ENCODE results near the gene CCT6B.

CCT6B gene

DNA sequence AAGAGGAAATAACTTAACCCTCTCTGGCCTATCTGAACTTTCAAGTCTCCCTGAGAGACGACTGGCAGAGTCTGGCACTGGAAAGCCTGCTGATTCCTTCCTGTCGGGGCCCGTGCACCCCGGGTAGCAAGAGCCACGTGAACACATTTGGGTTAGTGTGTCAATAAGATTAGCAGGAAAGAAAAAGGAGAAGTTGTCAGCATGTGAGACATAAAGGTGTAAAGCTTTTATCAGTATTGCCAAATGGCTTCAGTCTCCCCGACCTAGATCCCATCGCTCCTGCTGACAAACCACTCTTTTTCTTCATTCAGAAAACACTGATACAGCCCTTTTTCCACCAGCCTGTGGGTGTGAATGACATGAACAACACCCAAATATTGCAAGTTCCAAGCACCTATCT, 74.4 kb downstream of the CCT6B start:
- DNase-seq (ENCODE audit: low read depth in 2 of 2) = no peak

DNA sequence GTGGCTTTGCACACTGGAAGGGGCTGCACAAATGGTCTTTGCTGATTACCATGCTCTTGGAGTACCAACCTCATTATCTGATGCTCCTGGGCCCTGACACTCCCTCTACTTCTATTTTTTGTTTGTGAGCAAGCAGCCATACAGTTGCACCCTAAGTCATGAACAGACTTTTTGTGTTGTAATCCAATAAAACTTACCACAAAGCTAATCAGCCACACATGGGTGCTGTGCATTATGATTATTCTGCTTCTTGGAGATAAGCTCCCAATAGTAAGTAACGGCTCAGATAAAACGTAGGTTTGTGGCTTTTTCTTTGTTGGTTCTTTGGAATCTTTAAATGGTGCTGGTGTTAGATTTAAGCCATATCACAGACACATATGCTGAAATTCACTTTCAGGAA, 76.2 kb downstream of the CCT6B start:
- no peak for DNase-seq (ENCODE audit: low read depth in 2 of 2)

DNA sequence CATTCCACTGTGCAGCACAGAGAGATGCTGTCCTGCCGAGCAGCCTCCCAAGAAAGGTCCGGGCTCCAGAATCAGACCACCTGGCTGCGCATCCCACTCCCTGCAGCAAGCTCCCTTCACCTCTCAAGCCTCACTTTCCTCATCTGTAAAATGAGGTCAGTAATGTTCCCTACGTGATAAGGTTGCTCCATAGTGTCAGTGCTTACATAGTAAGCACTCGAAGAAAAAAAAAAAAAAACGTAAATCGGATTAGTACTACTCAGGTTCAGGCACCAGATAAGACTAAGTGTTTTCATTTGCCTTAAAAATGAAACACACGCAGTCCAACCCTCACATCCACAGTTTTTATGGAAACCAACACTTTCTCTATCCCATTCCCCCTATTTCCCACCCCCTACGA, 76.7 kb downstream of the CCT6B start:
- DNase-seq (ENCODE audit: low read depth in 2 of 2) = no peak

DNA sequence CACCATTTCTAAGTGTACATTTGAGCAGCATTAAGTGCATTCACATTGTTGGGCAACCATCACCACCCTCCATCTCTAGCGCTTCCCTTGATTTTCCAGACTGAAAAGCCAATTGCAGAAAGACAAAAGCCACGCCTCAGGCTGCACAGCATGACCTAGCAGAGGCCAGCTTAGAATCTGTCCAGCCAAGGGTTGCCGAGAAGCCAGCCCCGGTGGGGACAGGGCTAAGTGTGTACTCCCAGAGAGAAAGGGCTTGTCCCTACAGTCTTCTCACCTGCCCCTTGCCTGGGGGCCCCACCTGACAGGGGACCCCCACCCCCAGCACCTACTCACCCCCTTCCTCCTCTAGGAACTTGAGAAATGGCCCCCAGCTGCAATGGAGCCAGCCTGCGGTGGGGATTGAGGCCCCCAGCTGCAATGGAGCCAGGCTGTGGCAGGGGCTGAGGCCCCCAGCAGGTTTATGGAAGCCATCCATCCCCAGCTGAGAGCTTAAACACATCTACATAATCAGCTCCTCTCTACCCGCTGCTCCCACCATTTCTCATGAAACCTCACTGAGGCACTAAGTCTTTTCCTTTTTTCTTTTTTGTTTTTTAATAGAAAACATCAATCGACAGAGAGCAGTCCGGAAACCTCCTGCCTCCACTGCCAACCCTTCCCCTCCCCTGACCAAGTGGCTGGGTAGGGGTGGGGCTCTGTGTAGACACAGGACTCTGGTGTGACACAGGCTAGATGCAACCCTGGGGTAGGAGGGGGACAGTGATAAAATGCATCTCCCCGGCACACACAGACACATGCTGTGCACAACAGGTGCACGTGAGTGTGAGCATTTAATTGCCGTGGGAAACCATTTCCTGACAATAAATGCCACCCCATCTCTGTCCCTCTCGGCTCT, 77.9 kb downstream of the CCT6B start:
- no peak for DNase-seq (ENCODE audit: low read depth in 2 of 2)

DNA sequence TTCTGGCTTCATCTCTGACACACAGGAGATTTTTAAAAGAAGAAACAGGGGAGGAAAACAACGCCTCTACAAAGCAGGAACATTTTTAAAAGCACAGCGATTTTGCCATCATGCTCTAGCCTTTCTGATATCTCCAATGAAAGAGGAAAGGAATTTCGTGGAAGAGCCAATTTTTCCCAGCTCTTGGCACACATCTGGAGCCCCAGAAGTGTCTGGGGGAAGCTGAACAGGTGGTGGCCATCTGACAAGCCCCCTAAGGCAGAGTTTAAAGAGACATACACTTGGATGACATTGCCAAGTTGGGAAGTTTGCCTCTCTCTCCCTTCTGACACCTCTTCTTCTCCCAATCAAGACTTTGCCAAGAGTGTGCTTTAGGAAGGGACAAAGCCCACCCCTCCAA, 82.1 kb downstream of the CCT6B start:
- no peak for DNase-seq (ENCODE audit: low read depth in 2 of 2)

All from stimulated activated CD8-positive, alpha-beta memory T cell treated with anti-CD3 and anti-CD28 coated beads, Interleukin-7, amount 100 ng/mL, for 4 hours (primary cell).